Heart left ventricle (tissue), 13 donors: ENCODE results near the gene GNGT1.

Experiments
- CTCF ChIP-seq, 12 donors: fragments of 200-600 bp; sonication (generic) in 4 of 12; IDR thresholded peaks; one replicate each; pipeline versions ENCODE4 v1.5.0 to v1.8.0; 2018 to 2022; ENCODE audit warnings: antibody characterized with exemption in 12 of 12, mild to moderate bottlenecking in 5 of 12
- POLR2A ChIP-seq, 2 donors: fragments of 450-650 bp; IDR thresholded peaks; one replicate each; pipeline ENCODE4 v1.6.1; 2017; ENCODE audit warnings: antibody characterized with exemption in 2 of 2, mild to moderate bottlenecking in 2 of 2, moderate library complexity in 2 of 2
- donor health status: ischemic (EF 13 %, LVEDD 7.1; RV severe dilation, severe dysfunction).
- donor health status: DM: no; HTN: yes; CAD: no.
- donor health status: DM: no; HTN: no; CAD: no.
- donor health status: ischemic (EF 25% LVEDD 6.9; RV normal size, moderate dysfunction).
- donor health status: ischemic (EF 25% LVEDD 5.7; RV mildly dilated, moderate dysfunction).
- donor health status: ischemic (EF 35%, LVEDD 5.7; RV mildly dilated, moderate dysfunction).
- donor health status: nonischemic (EF 11% LVEDD 7.7; RV severe dilation, severe dysfunction).
- donor health status: DM: yes; HTN: yes; CAD: no.
- donor health status: PGD.
- donor health status: ischemic (EF 29% LVEDD 5.4; RV normal size, mild dysfunction).
- donor health status: nonischemic (EF 23%, LVEDD 6.1; RV moderate dilation, normal function).

GRCh38 chr7:93866886-93867285 is 39.5 kb upstream of the GNGT1 start:
- no peak for TF ChIP-seq POLR2A (IDR thresholded peaks at IDR 0.05)
- no peak for TF ChIP-seq CTCF (IDR thresholded peaks at IDR 0.05)
